ENCODE data around the gene ARMC9.
A peak's percentile ranks its signal among the peaks of the same experiment; 100 is the strongest.
"Not testable (repeated sequence)": the region's sequence is repeated elsewhere in the genome, so short reads cannot be mapped to it uniquely, and the experiment has no call there.

Gene ARMC9

GRCh38 chr2:231292472-231293134 is 94.2 kb downstream of the ARMC9 start:
- no peak for DNase-seq

- no peak for DNase-seq
Observed at GRCh38 chr2:231293163-231293562, 94.7 kb downstream of the ARMC9 start.

- no peak for DNase-seq
Observed at GRCh38 chr2:231294116-231294515, 95.7 kb downstream of the ARMC9 start.

- no peak for DNase-seq
Observed at GRCh38 chr2:231294571-231295362, 96.3 kb downstream of the ARMC9 start.

- no peak for DNase-seq
Observed at GRCh38 chr2:231295363-231295655, 96.9 kb downstream of the ARMC9 start.

- no peak for DNase-seq
Observed at GRCh38 chr2:231296401-231296974, 98.1 kb downstream of the ARMC9 start.

- DNase-seq = peak in 1 of 2 experiments; percentile 24
Observed at GRCh38 chr2:231297108-231297908, 98.9 kb downstream of the ARMC9 start.

- no peak for DNase-seq
Observed at GRCh38 chr2:231298091-231298490, 99.7 kb downstream of the ARMC9 start.

- no peak for DNase-seq
Observed at GRCh38 chr2:231299267-231299666, 100.8 kb downstream of the ARMC9 start.

GRCh38 chr2:231300020-231300721 is 101.7 kb downstream of the ARMC9 start:
- no peak for DNase-seq

- DNase-seq = no peak
Observed at GRCh38 chr2:231300722-231301076, 102.3 kb downstream of the ARMC9 start.

- not testable (repeated sequence) for DNase-seq
Observed at GRCh38 chr2:231304259-231304658, 105.8 kb downstream of the ARMC9 start.

GRCh38 chr2:231305221-231305620 is 106.8 kb downstream of the ARMC9 start:
- no peak for DNase-seq

GRCh38 chr2:231306791-231307393 is 108.5 kb downstream of the ARMC9 start:
- DNase-seq = no peak

- no peak for DNase-seq
Observed at GRCh38 chr2:231308219-231308618, 109.8 kb downstream of the ARMC9 start.

GRCh38 chr2:231308631-231309428 is 110.4 kb downstream of the ARMC9 start:
- DNase-seq = no peak

GRCh38 chr2:231312066-231312465 is 113.6 kb downstream of the ARMC9 start:
- DNase-seq = no peak

- DNase-seq = no peak
Observed at GRCh38 chr2:231315896-231316295, 117.5 kb downstream of the ARMC9 start.

- DNase-seq = no peak
Observed at GRCh38 chr2:231317579-231317978, 119.1 kb downstream of the ARMC9 start.

- no peak for DNase-seq
Observed at GRCh38 chr2:231318436-231318835, 120.0 kb downstream of the ARMC9 start.

GRCh38 chr2:231318954-231319353 is 120.5 kb downstream of the ARMC9 start:
- no peak for DNase-seq

GRCh38 chr2:231319867-231320266 is 121.4 kb downstream of the ARMC9 start:
- DNase-seq = no peak
